GM21786 (cell line): ENCODE measurements around the gene NAB2.
"Not testable (repeated sequence)": the region's sequence is repeated elsewhere in the genome, so short reads cannot be mapped to it uniquely, and the experiment has no call there.

Experiments used
- ATAC-seq: cut with Tn5 transposase; IDR thresholded peaks from one replicate; pipeline ENCODE4 v1.9.1; 2021; ENCODE audit not compliant: unreplicated experiment

NAB2 gene

GRCh38 chr12:57066245-57066644, 22.7 kb upstream of the NAB2 start:
- ATAC-seq: no peak

- ATAC-seq: peak; percentile 69
Measured at GRCh38 chr12:57069523-57069922, 19.4 kb upstream of the NAB2 start.

GRCh38 chr12:57072661-57073060, 16.3 kb upstream of the NAB2 start:
- ATAC-seq: no peak

GRCh38 chr12:57073566-57074450, 15.1 kb upstream of the NAB2 start:
- ATAC-seq: not testable (repeated sequence)

- peak; percentile 96 for ATAC-seq
Measured at GRCh38 chr12:57078519-57079404, 10.2 kb upstream of the NAB2 start, which contains the start of gene NEMP1. TSS of gene NEMP1 (minus strand) at chr12:57078791. CDS start at chr12:57078745, 46 bp downstream.

- ATAC-seq: no peak
Measured at GRCh38 chr12:57079821-57080220, 9.1 kb upstream of the NAB2 start.

- no peak for ATAC-seq
Measured at GRCh38 chr12:57080855-57081254, 8.1 kb upstream of the NAB2 start.

GRCh38 chr12:57085999-57086492, 2.9 kb upstream of the NAB2 start:
- ATAC-seq: no peak

GRCh38 chr12:57086493-57087009, 2.4 kb upstream of the NAB2 start:
- no peak for ATAC-seq

- peak; percentile 17 for ATAC-seq
Measured at GRCh38 chr12:57087010-57087690, 1.8 kb upstream of the NAB2 start.

GRCh38 chr12:57087691-57088353, 1.1 kb upstream of the NAB2 start:
- peak; percentile 34 for ATAC-seq

GRCh38 chr12:57089271-57090245, 644 bp downstream of the NAB2 start:
- no peak for ATAC-seq

- no peak for ATAC-seq
Measured at GRCh38 chr12:57090490-57090889, 1.6 kb downstream of the NAB2 start.

- ATAC-seq: no peak
Measured at GRCh38 chr12:57090924-57091637, 2.2 kb downstream of the NAB2 start.

- ATAC-seq: no peak
Measured at GRCh38 chr12:57091638-57092528, 3.0 kb downstream of the NAB2 start.

- ATAC-seq: no peak
Measured at GRCh38 chr12:57092529-57092862, 3.6 kb downstream of the NAB2 start.

- no peak for ATAC-seq
Measured at GRCh38 chr12:57092876-57093414, 4.0 kb downstream of the NAB2 start.
